KOPT-K1 (cell line): ENCODE measurements around the gene HELLS.
"Not testable (repeated sequence)": the region's sequence is repeated elsewhere in the genome, so short reads cannot be mapped to it uniquely, and the experiment has no call there.

Experiments used
- H3K27ac ChIP-seq: fragments of 200-600 bp; sonication (generic); 2 replicates; pipeline ENCODE4 v1.5.1; 2016; ENCODE audit warnings: antibody characterized with exemption, mild to moderate bottlenecking, low read depth, low read length; ENCODE audit not compliant: poor library complexity, severe bottlenecking
- H3K36me3 ChIP-seq: fragments of 200-600 bp; sonication (generic); 2 replicates; pipeline ENCODE4 v1.5.1; 2017; ENCODE audit warnings: antibody characterized with exemption, mild to moderate bottlenecking, low read length, moderate library complexity; ENCODE audit not compliant: insufficient read depth
- H3K9me3 ChIP-seq: fragments of 200-600 bp; sonication (generic); 2 replicates; pipeline ENCODE4 v1.5.1; 2017; ENCODE audit warnings: antibody characterized with exemption, low read length, mild to moderate bottlenecking; ENCODE audit not compliant: insufficient read depth, poor library complexity, severe bottlenecking

The HELLS gene

DNA sequence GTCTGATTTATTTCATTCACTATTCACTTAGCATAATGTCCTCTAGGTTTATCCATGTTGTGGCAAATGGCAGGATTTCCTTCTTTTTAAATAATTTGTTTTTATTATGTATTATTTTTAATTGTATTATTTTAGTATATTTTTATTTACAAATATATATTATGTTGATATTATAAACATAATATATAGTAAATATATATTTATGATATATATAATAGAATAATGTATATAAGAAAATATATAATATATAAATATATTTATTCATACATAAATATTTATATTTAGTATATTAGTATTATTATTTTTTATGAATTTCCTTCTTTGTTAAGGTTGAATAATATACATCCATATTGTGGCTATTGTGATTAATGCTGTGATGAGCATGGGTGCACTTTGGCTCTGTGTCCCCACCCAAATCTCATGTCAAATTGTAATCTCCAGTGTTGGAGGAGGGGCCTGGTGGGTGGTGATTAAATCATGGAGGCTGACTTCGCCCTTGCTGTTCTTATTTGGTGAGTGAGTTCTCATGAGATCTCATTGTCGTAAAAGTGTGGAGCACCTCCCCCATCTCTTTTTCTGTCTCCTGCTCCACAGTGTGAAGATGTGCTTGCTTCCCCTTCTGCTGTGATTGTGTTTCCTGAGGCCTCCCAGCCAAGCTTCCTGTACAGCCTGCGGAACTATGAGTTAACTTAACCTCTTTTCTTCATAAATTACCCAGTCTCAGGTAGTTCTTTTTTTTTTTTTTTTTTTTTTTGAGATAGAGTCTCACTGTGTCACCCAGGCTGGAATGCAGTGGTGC, 85.7 kb downstream of the HELLS start:
- no peak overlapping the region for H3K27ac ChIP-seq
- H3K36me3 ChIP-seq, result no peaks in the 10 kb centered on the region
- peaks cover 9% of the 10 kb centered on the region for H3K9me3 ChIP-seq

DNA sequence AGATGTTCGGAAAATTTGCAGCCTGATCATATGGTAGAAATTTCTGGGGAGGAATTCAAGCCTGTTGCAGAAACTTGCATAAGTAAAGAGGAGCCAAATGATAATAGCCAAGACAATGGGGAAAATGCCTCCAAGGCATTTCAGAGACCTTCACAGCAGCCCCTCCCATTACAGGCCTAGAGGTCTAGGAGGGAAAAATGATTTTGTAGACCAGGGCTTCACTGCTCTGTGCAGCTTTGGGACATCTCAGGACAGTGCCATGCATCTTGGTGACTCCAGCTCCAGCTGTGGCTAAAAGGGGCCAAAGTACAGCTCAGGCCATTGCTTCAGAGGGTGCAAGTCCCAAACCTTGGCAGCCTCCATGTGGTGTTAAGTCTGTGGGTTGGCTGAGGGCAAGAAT, 87.4 kb downstream of the HELLS start:
- H3K36me3 ChIP-seq, result no peaks in the 10 kb centered on the region
- H3K27ac ChIP-seq, result no peak overlapping the region
- H3K9me3 ChIP-seq, result peaks cover 12% of the 10 kb centered on the region

DNA sequence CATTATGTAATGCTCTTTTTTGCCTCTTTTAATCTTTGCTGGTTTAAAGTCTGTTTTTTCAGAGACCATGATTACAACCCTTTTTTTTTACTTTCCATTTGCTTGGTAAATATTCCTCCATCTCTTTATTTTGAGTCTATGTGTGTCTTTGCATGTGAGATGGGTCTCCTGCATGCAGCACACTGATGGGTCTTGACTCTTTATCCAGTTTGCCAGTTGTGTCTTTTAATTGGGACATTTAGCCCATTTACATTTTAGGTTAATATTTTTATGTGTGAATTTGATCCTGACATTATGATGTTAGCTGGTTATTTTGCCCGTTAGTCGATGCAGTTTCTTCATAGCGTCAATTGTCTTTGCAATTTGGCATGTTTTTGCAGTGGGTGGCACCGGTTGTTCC, 92.5 kb downstream of the HELLS start:
- not testable (repeated sequence) for H3K36me3 ChIP-seq, H3K27ac ChIP-seq
- H3K9me3 ChIP-seq, result peaks cover 22% of the 10 kb centered on the region

DNA sequence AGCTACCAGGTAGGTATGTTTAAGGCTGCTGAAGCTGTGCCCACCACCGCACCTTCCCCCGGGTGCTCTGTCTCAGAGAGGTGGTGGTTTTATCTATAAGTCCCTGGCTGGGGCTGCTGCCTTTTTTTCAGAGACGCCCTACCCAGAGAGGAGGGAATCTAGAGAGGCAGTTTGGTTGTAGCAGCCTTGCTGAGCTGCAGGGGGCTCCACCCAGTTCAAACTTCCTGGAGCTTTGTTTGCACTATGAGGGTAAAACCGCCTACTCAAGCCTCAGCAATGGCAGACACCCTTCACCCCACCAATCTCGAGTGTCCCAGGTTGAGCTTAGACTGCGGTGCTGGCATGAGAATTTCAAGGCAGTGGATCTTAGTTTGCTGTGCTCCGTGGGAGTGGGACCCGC, 94.3 kb downstream of the HELLS start:
- no peak overlapping the region for H3K27ac ChIP-seq
- H3K9me3 ChIP-seq, result peaks cover 19% of the 10 kb centered on the region
- no peaks in the 10 kb centered on the region for H3K36me3 ChIP-seq

DNA sequence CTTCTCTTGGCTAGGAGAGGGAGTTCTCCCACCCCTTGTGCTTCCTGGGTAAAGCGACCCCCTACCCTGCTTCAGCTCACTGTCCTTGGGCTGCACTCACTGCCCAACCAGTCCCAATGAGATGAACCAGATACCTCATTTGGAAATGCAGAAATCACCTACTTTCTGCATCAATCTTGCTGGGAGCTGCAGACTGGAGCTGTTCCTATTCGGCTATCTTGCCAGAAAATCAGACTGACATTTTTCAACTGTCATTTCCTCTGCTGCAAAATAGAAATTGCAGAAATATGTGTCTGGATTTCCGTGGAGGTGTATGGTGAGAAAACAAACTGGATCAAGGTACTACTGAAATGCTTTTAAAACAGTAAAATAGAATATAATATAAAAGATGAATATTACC, 95.0 kb downstream of the HELLS start:
- no peak overlapping the region for H3K27ac ChIP-seq
- H3K36me3 ChIP-seq, result no peaks in the 10 kb centered on the region
- H3K9me3 ChIP-seq, result peaks cover 19% of the 10 kb centered on the region

DNA sequence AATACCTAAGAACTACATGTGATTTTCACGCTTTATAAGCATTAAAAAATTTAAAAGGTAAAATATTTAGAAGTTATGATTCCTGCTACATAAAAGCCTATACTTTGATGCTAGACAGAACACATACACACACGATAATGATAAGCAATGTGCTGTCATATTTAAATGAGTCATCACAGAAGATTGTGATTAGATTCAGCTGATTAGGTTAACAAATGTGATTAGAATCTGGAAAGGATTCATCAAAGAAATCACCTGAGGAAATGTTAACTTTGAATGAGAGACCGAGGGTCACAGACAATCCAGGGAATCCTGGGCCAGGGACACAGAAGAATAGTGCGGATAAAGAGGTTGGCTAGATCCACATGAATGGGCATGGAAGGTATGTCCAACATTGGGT, 95.9 kb downstream of the HELLS start:
- Histone ChIP-seq H3K27ac (no peak overlapping the region), H3K9me3 (peaks cover 19% of the 10 kb centered on the region), H3K36me3 (no peaks in the 10 kb centered on the region)

DNA sequence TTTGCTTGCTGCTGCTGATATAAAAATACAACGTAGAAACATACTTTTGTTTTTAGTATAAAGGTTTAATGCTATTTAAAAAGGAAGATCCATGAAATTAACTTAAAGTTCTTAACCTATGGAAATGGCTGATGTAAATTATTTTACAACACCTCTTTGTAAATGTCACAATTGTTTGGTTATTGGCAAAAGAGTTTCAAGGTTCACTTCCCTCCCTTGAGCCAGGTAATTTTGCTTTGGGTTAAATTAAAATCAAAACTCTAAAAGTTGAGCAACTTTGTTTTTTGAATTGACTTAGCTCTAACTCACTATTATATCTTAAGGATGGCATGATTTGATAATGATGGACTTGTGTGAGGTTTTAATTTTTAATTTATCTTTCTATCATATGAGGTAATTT, 98.8 kb downstream of the HELLS start:
- H3K9me3 ChIP-seq, result peaks cover 1% of the 10 kb centered on the region
- no peaks in the 10 kb centered on the region for H3K36me3 ChIP-seq
- no peak overlapping the region for H3K27ac ChIP-seq

DNA sequence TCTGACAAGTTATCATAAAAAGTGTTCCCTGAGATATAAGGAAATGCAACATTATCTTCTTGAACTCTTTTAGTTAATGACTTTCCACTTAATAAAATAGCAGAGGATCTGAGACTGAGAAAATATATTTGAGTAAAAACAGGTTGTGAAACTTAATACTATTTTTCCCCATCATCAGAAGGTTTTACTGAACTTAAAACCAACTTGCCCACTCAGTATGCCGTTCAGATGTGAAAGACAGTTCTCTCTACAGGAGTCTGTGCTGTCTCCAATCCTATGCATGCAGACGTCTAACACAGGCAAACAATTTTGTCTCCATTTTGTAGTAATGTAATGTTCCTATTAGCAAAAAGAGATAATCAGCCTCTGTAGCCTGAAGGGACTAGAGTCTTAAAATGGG, 99.7 kb downstream of the HELLS start:
- no peaks in the 10 kb centered on the region for H3K36me3 ChIP-seq
- H3K9me3 ChIP-seq, result no peaks in the 10 kb centered on the region
- H3K27ac ChIP-seq, result no peak overlapping the region
